AG08396 (cell line): ENCODE measurements around the gene SBF2.

Experiments used
- DNase-seq: peaks from one replicate; pipeline ENCODE4 v3.0.0; 2012; ENCODE audit warnings: low spot score, mixed read lengths

The SBF2 gene

DNA sequence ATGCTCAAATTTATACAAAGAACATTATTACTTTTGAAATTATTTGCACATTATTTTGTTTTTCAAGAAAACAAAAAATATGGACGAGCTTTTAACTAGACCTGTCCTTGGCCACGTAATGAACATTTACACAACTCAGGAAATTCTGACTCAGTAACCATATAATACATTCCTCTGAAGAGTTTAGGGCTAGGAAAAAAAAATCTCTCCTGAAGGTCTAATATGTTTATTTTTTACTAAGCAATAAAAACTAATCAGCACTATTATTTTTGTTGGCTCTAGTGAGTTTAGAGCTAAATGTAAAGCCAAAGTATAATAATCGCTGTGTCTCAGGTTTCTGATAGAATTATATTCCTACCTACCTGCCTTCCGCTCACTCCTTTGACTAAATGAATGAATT, 442.7 kb downstream of the SBF2 start:
- DNase-seq = no peak

DNA sequence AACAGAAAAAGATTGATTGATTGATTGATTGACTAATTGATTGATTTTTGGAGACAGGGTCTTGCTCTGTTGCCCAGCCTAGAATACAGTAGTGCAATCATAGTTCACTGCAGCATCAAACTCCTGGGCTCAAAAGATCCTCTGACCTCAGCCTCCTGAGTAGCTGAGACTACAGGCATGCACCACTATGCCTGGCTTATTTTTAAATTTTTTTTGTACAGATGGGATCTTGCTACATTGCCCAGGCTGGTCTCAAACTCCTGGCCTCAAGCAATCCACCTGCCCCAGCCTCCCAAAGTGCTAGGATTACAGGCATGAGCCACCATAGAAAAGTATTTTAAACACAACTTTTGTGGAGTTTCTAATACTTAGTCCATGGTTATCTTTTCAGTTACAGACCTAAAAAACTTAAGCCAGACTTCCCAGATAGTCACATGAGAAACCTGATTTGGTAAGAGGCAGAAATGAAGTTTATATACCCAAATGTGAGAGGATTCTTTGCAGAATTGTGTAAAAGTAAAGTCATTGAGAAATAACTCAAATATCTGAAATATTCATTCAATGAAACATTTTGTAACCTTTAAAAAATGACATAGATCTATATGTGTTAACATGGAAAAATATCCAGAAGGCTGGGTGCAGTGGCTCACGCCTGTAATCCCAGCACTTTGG, 443.7 kb downstream of the SBF2 start:
- DNase-seq = no peak

DNA sequence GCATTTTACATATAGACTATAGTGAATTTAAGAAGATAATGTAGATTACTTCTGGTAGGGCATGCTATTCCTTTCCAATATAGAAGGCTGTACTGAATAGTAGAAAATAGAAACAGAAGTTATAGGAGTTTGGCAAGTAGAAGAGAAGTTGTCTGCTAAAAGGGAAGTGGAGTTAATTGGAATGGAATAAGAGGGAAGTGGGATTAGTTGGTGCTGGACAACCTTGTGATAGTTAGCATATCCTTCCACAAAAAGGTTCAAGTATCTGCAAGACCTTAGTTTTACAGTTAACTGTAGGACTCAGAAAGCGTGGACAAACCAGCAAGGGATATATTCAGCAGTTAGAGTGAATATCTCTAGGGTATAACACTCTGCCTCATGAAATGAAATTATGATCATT, 444.6 kb downstream of the SBF2 start:
- no peak for DNase-seq

DNA sequence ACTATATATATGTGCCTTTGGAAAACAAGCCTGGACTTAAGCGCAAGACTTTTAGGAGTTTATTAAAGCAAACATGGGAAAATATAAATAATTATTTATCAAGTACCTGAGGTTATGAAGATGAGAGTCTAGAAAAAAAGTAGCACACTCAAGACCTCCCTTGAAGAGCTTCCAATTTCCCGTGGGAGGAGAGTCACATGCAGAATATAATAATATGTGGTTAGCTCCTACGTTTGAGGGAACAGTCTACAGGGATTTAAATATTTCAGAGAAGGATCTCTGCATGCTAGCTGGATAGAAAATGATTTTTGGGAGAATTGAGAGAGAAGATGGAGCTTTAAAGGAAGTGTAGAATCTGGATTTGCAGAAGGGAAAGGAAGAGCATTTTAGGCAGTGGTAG, 446.4 kb downstream of the SBF2 start:
- DNase-seq = no peak

DNA sequence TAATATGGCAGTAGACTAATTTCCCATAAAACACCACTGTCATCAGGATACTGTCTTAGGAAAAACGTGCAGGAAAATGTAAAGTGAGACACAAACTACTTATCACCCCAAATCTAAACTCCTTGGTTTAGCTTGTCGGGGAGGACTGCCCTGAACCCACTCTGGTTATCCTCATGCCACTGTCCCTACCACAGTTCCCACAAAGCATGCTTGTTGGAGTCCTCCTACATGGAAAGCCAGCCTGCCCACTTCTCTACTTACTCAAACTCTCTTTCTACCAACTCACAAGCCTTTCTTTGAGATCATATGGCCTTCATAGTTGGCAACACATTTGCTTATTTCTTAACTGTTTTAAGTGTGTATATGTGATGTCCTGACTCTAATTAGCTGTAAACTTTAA, 451.1 kb downstream of the SBF2 start:
- no peak for DNase-seq

DNA sequence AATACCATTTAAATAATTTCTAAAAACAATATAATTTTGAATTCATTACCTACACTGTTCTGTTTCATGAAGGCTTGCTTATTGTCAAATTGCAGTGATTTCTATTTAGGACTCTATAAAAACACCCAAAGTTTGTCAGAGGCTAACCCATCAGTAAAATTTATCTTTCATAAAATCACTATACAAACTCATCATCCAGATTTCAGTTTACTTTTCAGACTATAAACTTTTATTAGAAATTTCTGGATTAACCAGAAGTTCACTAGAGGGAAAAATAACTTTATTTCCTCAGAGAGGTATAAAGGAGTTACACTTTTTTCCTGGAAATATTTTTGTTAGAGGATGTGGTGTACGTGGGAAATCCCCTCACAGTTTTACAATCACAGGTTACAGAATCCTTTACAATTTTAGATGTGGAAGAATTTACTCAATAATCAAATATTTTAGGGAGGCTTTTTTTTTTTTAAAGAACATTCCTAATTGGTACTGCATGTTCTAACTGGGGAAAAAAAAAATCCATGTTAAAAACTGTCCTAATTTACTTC, 453.5 kb downstream of the SBF2 start:
- DNase-seq = no peak

DNA sequence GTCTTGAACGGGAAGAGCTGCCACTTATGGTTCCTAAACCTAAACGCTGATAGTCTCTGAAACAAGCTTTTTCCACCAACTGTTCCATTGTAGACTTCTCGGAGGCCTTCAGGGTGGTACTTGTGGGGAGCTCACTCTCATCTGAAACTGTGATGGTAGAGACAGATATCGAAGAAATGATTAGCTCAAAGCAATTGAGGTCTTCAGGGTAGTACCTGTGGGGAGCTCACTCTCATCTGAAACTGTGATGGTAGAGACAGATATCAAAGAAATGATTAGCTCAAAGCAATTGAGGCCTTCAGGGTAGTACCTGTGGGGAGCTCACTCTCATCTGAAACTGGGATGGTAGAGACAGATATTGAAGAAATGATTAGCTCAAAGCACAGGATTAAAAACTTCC, 454.5 kb downstream of the SBF2 start:
- no peak for DNase-seq

DNA sequence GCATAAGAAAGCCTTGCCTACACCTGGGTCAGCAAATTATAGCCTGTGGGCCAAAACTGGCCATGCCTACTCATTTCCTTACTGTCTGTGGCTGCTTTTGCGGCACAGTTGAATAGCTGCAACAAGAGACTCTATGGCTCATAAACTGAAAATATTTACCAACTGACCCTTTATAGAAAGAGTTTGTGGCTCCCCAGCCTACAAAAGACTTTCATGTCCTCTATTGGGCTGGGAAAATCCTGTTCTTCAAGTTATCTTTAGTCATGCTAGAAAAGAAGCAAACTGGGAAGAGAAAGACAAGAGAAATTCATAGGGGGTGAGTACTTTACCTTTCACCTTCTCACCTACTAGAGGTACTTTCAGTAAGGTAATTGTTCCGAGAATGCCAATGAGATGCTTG, 455.1 kb downstream of the SBF2 start:
- no peak for DNase-seq

DNA sequence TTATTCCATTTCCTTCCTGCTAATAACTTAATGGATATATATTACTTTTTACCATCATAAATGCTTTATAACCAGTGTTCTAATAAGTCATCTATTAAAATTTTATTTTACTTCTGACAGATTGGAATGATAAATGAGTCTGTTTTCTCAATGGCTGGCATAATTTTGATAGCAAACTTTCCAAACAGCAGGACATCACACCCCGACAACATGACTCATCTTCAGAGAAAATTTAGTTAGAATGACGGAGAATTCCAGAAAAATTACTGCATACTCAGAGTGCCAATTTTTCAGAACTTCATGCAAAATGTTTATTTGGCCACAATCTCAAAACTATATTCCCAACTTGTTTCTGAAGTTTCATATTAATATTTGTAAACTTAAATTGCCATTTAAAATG, 455.8 kb downstream of the SBF2 start:
- DNase-seq = no peak

DNA sequence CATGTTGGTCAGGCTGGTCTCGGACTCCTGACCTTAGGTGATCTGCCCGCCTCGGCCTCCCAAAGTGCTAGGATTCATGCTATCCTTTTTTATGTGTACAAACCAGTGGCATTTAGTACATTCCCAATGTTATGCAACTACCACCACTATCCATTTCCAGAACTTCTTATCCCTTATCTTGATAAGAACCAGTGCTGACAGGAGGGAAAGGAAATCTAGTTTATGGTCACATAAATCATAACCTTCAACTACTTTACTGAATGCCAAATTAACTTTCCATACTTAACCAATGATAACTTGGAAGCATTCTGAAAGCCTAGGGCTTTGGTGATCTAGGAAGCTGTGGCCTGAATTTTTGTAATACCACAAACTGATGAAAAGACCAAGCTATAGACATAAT, 459.7 kb downstream of the SBF2 start:
- no peak for DNase-seq

DNA sequence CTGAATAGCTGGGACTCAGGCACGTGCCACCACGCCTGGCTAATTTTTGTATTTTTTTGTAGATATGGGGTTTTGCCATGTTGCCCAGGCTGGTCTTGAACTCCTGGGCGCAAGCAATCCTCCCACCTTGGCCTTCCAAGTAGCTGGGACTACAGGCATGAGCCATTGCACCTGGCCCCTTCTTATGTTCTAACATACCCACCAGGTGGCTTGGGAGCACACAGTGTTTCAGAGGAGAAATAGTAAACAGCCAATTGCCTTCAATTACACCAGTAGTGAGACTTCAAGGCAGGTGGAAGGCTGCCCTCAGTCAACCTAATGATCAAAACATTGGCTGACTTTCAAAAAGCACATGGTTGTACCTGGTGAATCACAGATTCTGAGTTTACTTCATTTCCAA, 462.9 kb downstream of the SBF2 start:
- DNase-seq = no peak

DNA sequence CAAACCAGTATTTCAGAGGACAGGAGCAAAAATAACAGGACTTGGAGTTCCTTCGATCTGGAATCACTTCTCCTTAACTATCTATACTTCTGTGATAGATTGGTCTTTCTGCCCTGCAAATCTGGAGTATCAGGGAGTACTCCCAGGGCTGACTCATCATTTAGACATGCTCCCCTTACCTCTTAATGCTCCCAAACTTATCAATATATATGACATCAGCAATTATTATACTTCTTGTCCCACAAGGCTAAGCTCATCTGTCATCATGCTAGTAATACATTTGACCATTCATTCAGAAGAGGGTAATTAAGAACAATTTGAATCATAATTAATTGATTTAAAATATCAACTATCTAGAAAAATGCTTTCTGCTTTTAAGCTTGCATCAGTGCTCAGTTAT, 466.3 kb downstream of the SBF2 start:
- no peak for DNase-seq

DNA sequence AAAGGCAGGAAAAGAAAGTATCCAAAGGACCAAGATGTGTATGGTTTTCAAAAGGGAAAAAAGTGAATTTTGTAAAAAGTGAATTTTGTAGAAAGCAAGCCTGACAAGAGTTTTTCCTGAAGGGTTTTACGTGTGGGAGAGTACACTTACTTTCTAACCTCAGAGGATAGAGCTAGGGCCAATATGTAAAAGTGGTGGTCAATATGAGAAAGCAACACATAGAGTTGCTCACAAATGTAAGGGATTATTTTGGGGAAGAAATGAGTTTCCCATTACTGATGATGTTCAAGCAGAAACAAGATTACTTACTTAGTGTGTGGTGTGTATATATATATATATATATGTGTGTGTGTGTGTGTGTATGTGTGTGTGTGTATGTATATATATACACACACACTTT, 467.6 kb downstream of the SBF2 start:
- DNase-seq = no peak

DNA sequence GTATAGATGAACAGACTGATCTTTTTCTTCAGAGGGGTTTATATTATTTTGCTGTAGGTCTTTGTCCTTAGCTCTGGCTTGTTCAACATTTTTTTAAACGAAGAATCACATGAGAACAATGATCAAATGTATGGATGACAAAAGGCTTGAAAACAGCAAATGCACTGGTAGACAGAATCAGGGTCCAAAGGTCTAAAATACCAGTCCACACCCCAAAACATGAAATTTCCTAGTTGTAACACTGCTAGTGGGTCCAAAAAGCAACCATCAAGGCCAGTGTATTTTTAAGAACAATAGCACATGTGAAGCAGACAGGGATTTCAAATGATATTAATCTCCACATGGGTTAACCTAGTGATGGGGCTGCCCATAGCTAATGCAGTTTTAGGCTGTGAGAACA, 468.1 kb downstream of the SBF2 start:
- DNase-seq = no peak

DNA sequence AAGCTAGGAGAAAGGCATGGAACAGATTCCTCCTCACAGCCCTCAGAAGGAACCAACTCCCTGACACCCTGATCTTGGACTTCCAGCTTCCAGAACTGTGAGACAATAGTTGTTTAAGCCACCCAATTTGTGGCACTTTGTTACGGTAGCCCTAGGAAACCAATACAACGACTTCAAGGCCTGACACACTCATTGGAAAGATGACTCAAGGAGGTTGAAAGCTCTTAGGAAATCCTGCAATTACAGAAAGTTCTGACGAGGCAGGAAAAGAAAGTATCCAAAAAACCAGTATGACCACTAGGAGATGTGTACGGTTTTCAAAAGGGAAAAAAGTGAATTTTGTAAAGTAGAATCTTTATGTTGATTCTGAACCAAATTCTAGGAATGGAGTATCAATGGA, 468.7 kb downstream of the SBF2 start:
- no peak for DNase-seq

DNA sequence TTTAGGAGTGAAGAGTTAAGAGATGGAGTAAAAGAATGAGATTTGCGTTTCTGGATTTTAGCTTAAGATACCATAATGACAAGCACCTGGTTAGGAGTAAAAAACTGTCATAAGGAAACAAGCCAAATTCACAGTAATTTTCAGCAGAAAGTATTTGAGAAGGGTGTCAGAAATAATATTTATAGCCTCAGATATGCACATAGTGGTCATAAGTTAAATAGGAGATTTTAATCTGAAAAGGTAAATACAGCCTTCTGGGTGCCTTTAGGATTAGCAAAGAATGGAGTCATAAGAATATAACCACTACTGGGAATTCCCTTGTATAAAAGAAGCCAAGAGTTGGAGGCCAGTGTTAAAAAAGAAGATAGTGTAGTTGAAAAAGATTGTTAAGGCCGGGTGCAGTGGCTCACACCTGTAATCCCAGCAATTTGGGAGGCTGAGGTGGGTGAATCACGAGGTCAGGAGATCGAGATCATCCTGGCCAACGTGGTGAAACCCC, 470.1 kb downstream of the SBF2 start:
- no peak for DNase-seq

DNA sequence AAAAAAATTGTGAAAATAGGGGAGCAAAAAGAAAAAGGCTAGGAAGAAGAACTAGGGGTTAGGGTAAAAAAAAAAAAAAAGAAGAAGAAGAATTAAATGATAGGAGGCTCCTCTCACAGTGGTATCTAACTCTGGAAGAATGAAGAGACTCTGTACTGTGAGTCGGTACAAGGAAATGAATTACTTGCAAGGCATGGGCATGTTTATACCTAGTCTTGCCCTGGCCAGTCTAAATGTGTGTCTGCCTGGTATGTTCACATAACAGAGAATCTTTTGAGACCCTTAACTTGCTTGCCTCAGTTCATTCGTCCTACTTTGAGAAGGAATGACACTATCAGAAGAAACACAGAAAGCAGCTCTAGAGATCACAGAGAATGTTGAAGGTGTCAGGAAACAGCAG, 470.6 kb downstream of the SBF2 start:
- no peak for DNase-seq

DNA sequence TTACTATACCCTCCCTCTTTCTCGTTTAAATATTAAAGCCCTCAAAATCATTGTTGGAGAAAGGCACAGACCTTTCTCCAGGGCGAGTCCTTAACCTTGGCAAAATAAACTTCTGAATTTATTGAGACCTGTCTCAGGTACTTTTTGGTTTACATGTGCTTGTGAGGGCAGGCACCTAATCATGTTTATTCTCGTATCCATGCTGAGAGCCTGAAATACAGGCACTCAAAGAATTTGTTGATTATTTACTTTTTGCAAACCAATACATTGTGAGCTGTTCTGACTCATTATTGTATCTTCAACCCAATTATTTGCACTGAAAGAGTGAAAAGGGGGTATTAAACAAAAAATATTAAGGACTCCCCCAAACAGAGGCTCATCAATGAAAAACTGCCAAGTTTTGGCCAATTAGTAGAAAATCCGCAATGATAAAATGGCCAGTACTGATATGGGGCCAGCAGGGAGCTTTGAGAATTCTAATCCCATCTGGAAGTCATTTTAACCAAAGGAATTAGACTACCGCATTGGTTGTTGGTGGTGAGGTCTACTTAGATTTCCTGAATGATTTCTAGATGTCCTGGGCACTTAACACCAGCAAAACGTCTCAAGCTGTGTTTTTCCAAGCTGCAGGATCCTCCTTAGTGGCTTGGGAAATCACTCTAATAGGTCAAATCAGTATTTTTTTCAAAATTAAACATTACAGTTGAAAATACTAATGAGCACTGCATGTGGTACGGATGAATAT, 472.8 kb downstream of the SBF2 start:
- DNase-seq = no peak

DNA sequence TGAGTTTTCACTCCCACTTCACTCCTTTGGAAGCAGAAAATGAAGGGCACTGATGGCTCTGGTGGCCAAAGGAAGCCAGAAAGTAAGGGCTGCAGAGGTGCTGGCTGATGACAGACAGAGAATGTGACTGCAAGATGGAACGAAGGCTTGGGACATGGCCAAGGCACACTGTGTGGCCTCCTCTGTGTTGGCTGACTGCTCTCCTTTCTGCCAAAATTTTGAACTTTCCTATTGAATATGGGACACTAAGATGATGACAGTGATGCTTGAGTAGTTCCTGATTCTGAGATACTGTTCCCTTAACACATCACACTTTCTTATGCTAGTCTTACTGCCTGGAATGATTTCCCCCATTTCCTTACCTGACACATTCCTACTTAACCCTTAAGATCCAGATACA, 473.8 kb downstream of the SBF2 start:
- no peak for DNase-seq

DNA sequence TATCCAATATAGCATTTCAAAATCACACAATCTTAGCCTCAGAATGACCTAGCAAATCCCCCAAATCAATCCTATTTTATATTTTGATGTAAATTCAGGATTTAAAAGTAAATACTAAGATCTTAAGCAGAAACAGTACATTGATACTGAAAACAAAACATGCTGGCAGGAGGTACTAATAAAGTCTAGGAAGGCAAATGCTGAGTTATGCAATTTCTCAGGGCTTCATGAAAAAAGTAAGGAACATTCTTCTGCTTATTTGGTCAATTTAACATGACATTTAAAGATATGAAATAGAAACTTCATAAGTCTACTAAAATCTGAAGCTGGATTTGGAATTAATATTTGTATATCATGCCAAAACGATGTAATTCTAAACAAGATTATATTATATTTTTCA, 476.8 kb downstream of the SBF2 start:
- no peak for DNase-seq

DNA sequence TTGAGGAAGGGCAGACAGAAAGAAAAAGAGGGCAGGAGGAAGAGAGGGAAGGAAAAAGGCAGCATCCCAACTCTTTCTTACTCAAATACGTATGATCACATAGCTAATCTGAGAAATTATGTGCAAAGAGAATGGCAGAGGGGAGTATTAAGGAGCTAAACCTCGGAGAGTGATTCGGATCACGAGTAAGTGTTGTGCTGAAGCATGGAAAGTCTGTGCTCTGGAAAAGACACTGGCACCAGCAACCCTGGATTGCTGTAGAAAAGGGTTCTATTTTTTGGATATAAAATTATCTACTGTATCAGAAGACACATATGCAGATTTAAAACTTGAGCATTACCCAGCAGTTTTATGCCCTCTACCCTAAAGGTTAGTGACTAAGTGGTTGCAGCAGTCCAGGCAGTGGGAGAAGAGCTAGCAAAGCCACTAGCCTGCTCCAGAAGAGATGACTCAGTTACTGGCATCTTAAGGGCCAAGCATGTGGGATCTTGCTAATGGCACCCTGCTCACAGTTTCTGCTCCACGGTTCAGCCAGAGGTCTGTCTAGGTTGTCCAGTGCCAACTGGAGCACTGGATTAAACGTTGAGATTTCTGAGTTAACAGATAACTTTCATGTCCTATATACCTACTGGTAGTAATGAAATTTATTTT, 478.4 kb downstream of the SBF2 start:
- DNase-seq = peak; percentile 72

DNA sequence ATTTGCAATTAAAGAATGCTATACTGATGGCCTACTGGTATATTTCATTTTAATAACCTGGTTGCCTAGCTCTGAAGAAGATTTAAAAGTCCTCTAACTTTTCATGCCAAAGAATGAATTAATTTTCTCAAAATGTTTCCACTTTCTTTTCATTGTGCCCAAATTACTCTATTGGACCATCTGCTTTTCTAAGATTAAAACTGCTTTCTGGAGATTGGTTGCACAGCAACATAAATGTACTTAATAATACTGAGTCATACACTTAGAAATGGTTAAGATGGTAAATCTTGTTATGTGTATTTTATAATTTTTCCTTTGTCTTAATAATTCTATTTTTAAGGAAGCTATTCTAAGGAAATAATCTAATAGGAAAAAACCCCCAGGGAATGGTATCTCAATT, 479.9 kb downstream of the SBF2 start:
- DNase-seq = no peak

DNA sequence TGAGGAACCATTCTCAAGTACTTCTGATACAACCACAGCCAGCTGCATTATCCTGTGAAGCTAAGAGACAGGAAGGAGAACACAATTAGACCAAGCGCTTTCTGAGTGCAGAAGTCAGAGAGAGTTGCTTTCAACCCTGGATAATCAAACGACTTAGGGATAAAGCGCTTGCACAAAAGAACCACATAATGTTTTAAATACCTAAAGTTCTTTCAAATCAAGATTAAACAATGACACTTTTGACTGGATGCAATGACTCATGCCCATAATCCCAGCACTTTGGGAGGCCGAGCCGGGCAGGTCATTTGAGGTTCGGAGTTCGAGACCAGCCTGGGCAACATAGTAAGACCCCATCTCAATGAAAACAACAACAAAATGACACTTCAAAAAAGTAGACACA, 485.1 kb downstream of the SBF2 start:
- DNase-seq = no peak
